HUDEP-2 (cell line): ENCODE results near the gene LPAR3.

Experiments used
- DNase-seq, 76 experiments: peaks; one replicate each; lab custom pipeline; 2025; ENCODE audit not compliant: unreplicated experiment in 76 of 76; lab: John Stamatoyannopoulos, UW

The LPAR3 gene

DNA sequence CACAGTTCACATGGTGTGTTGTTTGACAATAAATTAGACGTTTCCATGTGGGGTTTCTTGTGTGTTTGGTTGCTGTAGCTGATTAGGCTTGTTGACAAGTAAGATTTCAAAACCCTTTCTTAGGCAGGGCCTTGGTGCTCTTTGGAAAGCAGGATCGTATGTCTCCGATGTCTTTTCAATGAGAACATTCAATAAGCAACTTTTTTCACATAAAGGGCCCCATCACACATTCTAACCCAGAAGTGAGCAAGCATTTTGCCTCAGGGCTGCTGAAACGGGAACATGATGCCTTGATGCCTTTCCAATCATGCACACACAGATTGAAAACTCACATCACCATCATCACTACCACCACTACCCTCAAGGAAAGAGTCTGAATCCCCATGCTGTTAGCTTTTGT lies 33.1 kb downstream of the LPAR3 start:
- no peak for DNase-seq

DNA sequence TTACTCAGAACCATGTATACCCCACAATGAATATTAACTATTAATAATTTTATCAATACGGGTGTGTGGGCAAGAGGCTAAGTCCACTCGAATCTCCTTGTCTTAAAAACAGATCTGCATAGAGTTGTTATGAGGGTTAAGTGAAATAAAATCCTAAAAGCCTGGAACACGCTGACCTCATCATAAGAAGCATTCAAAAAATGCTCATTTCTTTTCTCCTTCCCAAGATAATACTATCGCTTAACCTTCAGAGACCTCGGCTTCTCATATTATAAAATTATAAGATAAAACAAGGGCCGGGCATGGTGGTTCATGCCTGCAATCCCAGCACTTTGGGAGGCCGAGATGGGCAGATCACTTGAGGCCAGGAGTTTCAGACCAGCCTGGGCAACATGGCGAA lies 35.1 kb downstream of the LPAR3 start:
- DNase-seq, result no peak

DNA sequence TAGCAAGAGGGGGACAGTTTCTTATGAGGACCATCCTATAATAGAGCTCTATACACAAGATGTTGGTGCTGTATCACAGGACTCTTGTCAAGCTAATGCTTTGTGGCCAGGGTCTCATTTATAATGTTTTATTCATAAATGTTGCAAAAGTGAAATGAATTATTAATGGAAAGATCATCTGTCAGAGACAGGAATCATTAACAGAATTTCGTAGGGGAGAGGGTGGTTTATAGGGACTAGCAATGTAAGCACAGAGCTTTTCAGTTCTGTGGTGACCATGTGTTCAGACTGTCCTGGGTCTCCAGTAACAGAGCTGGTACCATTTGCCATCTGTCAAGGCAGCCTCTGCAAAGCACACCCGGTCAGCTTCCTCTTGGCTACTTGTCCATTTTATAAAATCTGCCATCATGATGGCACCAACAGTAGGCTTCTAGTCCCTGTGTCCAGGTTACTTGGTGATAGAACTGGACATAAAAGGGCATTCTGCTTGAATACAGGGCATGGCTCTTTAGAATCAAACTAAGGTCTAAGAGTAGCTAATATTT lies 36.2 kb downstream of the LPAR3 start:
- DNase-seq, result no peak

DNA sequence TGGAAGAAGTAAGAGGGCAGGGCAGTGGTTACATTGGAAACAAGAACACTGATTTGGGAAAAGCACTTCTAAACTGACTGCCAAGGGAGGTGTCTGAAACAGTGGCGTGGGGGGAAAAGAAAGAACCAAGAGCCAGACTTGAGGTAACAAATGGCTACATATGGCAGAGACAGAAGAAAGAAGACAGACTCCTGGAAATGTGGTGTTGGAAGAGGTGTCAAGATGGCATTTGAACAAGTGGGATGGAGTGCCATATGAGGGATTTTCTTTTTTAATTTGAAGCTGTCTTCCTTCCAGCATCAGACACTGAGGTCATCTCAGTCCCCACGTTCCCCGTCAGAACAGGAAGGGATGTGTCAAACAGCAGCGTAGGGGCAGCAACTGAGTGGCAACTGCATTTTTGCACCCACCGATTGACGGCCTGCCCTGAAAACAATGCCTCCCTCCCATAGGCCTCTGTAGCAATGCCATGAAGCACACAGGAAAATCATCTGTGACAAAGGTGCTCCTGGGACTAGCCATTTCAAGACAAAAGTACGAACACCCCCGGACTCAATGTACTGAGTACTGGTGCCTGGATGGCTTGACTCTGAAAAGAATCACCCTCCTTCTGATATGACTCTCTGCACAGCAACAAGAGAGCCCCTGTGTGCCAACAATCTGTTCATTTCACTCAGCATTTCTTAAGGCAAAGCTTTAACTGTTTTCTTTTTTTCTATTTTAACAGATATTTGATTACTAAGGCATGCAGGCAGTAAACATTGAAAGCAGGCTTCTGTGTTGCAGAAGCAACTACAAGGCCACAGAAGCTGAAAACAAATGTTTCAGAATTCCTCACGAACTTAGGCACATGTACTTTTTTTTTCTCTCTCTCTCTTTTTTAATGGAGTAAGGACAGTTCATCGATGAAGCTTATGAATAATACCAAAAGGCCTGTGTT lies 37.0 kb downstream of the LPAR3 start:
- no peak for DNase-seq

DNA sequence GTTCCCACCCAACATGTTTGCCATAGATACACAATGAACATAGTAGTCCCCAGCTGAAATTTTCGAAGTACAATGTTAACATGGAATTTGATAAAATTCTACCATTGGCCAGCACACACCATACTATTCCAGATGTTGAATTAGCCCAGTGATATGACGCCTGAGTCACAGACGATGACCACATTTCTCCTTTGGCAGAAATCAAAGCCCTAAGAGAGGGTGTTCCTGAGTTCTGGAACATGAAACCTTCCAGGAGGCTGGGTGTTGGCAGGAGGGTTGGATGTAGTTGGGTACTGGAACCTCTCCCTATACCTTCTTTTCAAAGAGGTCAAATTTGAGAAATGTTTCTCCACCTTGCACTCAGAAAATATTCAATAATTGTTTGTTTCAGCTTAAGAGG lies 37.8 kb downstream of the LPAR3 start:
- DNase-seq, result no peak

DNA sequence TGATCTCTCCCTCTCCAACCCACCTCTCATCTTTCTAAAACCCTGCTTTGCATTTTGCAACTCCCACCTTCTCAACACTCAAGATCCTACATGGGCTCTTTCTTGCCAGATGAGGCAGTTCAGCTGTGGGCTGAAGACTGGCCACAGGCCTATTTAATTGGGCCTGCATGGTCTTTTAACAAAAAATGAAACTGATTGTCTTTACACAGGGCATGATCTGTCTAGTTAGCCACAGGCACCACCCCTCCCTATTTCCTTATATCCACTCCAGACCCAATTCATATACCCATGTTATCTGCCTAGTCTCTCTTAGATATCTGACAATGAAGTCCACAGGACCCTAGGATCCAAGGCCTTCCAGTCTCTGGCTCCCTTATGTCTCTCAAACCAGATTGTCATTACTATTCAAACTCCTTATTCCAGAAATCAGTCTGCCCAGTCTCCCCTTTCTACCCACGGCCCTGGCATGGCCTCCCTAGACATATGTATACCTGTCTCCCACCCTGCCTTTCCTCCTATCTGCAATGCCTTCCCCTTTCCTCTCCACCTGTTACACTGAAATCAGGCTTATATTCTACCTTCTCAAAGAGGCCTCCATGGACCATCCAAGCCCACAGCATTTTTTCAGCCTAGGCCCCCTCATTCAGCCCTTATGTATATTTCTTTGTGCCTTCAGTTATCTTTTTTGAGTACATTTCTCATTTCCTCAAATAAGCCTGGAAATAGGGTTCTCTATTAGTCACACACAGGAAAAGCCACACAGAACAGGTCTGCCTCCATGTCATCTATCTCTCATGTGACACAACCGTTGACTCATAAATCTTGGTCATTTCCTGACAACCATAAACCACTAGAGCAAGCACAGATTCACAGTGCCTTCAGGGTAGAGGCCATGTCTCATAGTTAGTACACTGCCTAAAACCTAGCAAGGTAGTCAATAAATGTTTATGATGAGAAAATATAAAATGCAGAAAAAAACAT lies 39.0 kb downstream of the LPAR3 start:
- DNase-seq, result no peak

DNA sequence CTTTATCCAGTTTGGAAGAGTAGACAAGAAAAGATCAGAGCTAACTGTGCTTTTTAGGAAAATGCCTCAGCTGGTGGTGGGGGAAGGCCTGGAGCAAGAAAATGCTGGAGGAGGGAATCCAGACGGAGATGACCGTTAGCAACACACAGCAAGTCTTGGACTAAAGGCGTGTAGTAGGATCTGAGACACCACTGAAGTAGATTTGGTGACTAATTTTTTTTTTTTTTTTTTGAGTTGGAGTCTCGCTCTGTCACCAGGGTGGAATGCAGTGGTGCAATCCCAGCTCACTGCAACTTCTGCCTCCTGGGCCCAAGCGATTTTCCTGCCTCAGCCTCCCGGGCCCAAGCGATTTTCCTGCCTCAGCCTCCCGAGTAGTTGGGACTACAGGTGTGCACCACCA lies 41.2 kb downstream of the LPAR3 start:
- no peak for DNase-seq

DNA sequence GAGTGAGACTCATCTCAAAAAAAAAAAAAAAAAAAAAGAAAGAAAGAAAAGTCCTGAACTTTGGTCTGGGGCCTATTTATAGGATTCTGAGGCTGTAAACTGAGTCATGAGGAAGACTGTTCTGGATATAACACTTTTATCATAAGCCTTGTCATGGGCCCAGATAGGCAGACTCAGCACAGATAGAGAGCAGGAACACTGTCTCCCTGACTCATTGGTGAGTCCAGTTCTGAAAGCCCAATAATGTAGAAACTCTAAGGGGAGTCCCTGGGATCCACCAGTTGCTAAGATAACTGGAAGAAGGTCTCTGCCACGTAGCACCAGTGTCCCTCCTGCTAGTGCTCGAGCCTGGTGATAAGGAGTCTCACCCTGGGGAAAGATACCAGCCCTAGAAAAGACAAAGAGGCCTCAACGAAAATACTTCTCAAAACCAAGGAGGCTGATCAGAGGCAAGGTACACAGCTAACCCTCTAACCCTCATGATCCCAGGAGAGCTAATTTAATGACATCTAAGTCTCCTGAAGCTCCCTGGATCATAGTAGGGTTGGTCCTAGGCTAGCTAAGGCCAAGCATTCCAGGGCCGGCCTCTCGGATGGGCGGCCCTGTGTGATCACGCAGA lies 43.5 kb downstream of the LPAR3 start:
- no peak for DNase-seq

DNA sequence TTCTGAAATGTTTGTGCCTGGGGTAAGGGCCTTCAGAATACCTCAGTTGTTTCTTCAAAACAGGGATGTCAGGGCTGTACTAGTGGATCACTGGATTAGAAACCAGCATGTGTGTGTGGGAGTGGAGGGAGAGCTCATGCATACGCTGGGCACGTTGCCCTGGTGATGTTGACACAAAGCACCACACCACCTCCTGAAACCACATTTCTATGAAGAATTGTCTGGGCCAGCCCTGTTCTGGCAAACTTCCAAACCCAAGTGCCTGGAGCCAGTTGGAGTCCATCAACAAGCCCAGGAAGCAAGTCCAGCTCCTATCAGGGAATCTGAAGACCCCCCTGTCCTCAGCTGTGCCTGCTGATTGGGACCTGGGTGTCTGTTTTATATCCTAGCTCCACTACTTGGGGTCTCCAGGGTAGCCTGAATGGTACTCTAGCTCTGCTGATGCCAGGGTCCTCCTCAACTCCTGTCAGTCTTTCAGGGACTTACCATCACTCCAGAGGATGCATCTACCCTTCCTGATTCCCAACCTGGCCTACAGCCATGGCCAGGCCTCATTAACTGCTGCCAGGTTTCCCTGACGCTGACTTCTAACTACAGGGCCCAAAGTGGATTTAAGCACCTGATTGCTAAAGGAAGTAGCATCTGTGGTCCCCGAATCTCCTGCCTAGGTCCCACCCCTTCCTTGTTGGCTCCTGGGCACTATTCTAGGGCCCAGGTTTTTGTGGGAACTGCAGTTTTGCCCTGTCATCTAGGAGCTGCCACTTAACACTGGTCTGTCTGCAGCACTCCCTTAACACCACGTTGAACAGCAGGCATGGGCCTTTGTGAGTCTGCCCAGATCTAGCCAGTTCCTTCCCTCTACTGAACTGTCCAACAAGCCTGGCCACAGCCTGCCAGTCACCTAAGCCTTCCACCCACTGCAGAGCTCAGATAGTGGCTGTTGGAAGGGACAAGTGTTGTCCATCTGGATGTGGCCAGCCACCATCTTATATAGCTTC lies 45.5 kb downstream of the LPAR3 start:
- DNase-seq, result peak in 20 of 76 experiments; percentile 0 to 50 (median 16)

DNA sequence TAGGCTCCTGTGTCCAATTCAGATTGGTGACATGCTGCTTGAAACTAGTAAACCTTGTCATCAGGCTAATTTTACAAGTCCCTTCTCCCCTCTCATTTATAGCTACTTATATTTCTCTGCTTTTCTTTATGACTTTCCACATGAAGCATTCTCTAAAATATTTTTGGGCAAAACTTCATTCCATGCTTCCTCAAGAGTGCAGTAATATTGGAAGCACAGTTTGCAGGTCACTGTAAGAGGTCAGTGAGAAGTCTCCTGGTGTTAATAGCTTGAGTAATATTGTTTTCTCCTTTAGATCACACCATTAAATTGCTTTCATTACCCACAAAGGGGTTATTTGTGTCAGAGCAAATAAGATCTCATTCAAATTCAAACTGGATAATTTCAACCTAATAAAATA lies 46.6 kb downstream of the LPAR3 start:
- DNase-seq, result no peak

DNA sequence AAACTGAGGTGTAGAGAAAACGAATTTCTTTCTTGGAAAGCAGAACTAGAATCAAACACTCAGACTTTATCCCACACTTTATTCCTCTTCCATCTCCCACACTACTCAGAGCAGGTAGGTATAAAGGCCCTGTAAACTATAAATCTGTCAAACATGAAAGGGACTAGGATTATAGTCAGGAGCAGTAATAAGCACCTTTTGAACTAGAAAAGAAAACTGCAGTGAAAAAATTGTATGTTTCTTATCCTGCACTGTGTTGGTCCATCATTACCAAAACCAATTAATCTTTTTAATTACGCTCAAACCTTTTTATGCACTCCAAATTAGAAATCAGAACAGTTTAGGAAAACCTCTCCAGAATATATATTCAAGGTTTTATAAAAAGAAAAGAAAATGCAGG lies 47.6 kb downstream of the LPAR3 start:
- DNase-seq, result no peak

DNA sequence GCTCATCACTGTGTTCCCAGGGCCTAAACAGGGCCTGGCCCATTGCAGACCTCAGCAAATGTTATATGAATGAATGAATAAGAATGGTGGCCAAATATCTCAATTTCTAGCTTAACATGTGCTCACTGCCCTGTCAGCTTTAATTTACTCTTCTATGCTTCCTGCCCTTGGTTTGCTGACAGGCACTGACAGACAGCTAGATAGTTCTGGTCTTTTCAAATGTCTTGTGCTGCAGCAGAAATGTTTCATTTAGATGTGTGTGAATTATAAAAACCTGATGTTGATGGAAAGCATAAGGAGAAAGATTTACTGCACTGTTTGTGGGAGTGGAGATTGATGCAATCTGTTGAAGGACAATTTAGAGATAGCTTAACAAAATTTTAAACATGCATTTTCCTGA lies 48.9 kb downstream of the LPAR3 start:
- no peak for DNase-seq

DNA sequence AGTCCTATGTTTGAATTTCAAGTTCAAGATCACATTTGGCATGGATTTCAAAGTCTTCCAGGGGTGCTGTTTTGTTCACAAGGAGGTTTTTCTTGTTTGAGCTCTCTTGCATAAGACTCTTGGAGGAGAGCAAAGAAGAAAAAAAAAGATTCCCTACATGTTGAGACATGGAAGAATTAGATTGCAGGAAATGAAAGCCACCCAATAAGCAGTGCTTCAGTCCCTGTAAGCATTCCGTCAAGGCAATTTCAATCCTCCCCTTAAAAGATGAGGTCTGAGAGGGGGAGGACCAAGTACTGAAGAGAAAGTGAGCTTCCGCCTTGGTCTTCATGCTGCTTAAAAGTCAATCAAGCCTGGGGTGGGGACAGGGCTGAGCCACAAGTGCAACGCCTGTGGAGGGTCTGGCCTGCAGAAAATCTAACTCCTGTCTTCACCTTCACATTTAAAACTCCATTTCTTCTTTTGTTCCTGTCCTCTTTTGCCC lies 50.2 kb downstream of the LPAR3 start:
- no peak for DNase-seq

DNA sequence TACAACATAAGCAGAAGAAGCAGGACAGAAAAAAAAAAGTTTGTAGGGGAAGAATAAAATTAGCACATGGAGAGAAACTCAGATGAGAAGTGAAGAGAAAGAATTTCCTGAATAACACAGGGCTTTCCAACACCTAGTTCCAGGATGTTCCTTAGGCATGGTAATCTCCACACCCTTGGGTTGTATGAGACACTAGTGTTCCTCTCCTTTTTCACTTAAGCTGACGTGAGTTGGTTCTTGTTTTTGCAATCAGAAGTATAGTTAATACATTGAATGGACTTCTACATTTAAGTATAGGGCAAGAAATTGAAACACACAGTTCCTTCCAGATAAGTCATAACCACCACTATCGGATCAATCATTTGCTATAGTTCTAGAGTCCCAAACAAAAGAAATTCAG lies 51.0 kb downstream of the LPAR3 start:
- no peak for DNase-seq

DNA sequence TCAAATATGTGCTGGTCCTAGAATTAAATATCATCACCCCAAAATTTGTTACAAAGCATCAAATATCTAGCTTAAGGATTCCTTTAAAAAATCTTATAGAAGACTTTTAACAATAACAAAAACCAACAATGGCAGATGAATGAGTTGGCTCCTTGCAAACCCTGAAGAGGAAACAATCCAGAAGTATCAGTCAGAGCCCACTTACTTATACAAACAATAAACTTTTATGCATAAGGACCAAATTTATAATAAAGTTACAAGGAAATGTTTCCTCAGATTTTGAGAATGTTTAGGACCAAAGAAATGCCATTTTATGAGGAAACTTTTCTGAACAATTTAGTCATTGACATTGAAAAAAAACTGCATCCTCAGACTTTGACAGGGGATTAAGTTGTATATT lies 52.7 kb downstream of the LPAR3 start:
- no peak for DNase-seq

DNA sequence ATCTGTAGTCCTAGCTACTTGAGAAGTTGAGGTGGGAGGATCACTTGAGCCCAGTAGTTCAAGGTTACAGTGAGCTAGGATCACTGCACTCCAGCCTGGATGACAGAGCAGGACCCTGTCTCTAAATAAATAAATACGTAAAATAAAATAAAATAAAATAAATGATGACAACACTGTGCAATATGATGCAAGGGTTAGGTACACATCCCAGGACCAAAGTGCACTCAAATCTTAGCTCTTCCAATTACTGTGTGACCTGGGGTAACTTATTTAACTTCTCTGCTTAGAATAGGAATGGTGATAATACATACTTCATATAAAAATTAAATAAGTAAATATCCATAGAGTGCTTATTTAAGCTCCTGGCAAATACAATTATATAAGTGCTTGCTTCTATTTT lies 53.5 kb downstream of the LPAR3 start:
- DNase-seq, result no peak

DNA sequence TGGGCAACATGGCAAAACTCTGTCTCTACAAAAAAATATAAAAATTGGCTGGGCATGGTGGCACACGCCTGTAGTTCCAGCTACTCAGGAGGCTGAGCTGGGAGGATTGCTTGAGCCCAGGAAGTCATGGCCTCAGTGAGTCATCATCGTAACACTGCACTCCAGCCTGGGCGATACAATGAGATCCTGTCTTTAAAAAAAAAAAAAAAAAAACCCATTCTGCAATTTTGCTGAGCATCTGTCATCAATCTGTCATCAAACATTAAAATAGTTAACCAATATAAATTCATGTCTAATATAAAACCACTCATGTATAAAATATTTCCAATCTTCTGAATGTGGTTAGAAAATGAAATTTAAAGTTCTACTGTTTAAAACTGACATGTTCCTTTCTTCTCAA lies 56.9 kb downstream of the LPAR3 start:
- DNase-seq, result no peak

DNA sequence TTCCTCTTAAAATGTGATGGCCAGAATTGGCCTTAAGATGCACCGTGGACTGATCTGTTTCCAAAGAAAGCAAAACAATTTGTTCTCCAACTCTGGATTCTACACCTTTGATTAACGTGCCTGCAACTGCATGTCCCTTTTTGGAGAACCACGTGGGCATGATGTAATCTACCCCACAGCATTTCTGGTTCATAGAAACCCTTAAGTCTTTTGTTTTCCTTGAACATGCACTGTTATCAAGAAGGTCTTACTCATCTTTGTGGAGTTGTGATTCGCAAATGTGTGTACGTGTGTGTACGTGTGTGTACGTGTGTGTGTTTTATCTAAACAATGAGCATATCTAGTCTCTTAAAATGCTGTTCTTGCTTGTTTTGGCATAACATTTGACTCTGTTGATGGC lies 57.8 kb downstream of the LPAR3 start:
- DNase-seq, result no peak

DNA sequence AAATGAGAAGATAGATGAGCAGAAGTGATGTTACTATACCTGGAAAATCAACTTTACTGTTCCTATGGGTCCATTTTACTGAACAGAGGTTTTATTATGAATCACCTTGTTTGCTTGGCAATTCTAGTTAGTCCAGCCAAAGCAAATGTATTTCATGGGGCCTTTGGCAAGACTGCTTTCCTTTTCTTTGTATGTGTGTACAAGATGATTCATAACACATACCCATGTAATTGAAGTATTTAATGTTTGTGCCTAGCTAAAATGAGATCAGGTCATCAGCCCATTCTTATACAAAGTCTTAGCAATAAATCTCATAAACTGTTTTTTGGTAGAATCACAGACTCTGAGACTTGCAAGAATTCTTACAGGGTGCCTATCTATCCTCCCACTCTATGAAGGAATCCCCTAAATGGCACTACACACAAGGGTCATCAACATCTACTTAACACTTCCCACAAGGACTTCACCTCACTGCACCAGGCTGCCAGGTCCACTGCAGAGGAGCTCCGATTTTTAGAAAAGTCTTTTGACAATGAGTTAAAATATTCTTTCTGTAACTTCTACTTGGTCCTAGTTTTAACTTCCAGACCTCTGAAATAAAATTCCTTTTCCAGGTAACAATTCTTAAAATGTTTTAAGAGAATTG lies 58.5 kb downstream of the LPAR3 start:
- no peak for DNase-seq
